ENCODE measurements around the gene ARHGAP4.

ARHGAP4 gene

GRCh38 chrX:153877571-153878261 lies 48.3 kb downstream of the ARHGAP4 start:
- no peak for DNase-seq

GRCh38 chrX:153876112-153876491 lies 50.0 kb downstream of the ARHGAP4 start:
- no peak for DNase-seq

- peak; percentile 77 for DNase-seq
These were observed 50.5 kb downstream of the ARHGAP4 start for GRCh38 chrX:153875391-153876111.

GRCh38 chrX:153874366-153875125 lies 51.5 kb downstream of the ARHGAP4 start:
- peak; percentile 18 for DNase-seq

GRCh38 chrX:153874085-153874365 lies 52.0 kb downstream of the ARHGAP4 start:
- DNase-seq: peak; percentile 26

- DNase-seq: peak; percentile 33
These were observed 52.6 kb downstream of the ARHGAP4 start for GRCh38 chrX:153873282-153874084.

- peak; percentile 18 for DNase-seq
These were observed 53.9 kb downstream of the ARHGAP4 start for GRCh38 chrX:153871946-153872878.

GRCh38 chrX:153871451-153871850 lies 54.6 kb downstream of the ARHGAP4 start:
- DNase-seq: peak; percentile 11

GRCh38 chrX:153870791-153871360 lies 55.2 kb downstream of the ARHGAP4 start:
- DNase-seq: peak; percentile 57

- DNase-seq: peak; percentile 27
These were observed 55.8 kb downstream of the ARHGAP4 start for GRCh38 chrX:153870288-153870690.

- peak; percentile 14 for DNase-seq
These were observed 56.4 kb downstream of the ARHGAP4 start for GRCh38 chrX:153869473-153870287.

GRCh38 chrX:153868576-153869472 lies 57.2 kb downstream of the ARHGAP4 start:
- no peak for DNase-seq

GRCh38 chrX:153867671-153868070 lies 58.4 kb downstream of the ARHGAP4 start:
- peak; percentile 10 for DNase-seq

- DNase-seq: peak; percentile 10
These were observed 58.9 kb downstream of the ARHGAP4 start for GRCh38 chrX:153867139-153867538.

- no peak for DNase-seq
These were observed 59.6 kb downstream of the ARHGAP4 start for GRCh38 chrX:153866302-153867019.

GRCh38 chrX:153865685-153866084 lies 60.4 kb downstream of the ARHGAP4 start:
- no peak for DNase-seq

- DNase-seq: no peak
These were observed 60.8 kb downstream of the ARHGAP4 start for GRCh38 chrX:153865321-153865580.

GRCh38 chrX:153864561-153865320 lies 61.3 kb downstream of the ARHGAP4 start:
- peak; percentile 26 for DNase-seq

All from 8988T (cell line).